ENCODE results near the gene BDKRB2.

GRCh38 chr14:96221841-96222240, 17.2 kb downstream of the BDKRB2 start:
- TF ChIP-seq CTCF (conservative IDR thresholded peaks at IDR 0.05; ENCODE audit: low read depth, low read length) (no peak), EZH2 (IDR thresholded peaks at IDR 0.05; ENCODE audit: borderline replicate concordance, low read depth, low read length, poor library complexity, severe bottlenecking) (no peak)

Data from A673 (cell line).